ENCODE measurements around the gene DCHS1. TPM values are rescaled to one million over a fixed set of nuclear protein-coding genes. Genes with fewer than 3 reads are reported as not detected.
"Not testable (repeated sequence)": the region's sequence is repeated elsewhere in the genome, so short reads cannot be mapped to it uniquely, and the experiment has no call there.

Gene DCHS1
- polyA plus RNA-seq, 2 of the 4 experiments (the other 2 are of a cell fraction): 0.06 TPM

GRCh38 chr11:6687876-6688275, 32.3 kb upstream of the DCHS1 start:
- no peaks in the 10 kb centered on the region for H3K9me3 ChIP-seq
- 0 out of 3 replicates have a peak, but pooled peaks cover 3% of the 10 kb centered on the region for H3K4me1 ChIP-seq
- H3K4me2 ChIP-seq: no peak overlapping the region
- POLR2A ChIA-PET: interaction anchor here (0.6 kb wide), 1 partner anchor 197 kb away, joined by 3 read pairs; no protein-coding TSS in a partner anchor
- H3K27ac ChIP-seq: no peak overlapping the region
- DNase-seq (ENCODE audit: low read depth in 1 of 2, low spot score in 1 of 2) (no peak), ATAC-seq (no peak), FAIRE-seq (no peak)
- no peak for TF ChIP-seq MAFK (IDR thresholded peaks at IDR 0.05; ENCODE audit: partially characterized antibody)
- no peak for TF ChIP-seq RNF2 (IDR thresholded peaks at IDR 0.05; ENCODE audit: borderline replicate concordance, low read depth)
- TF ChIP-seq NPAS2 (CRISPR knock-in tag; IDR thresholded peaks at IDR 0.05; ENCODE audit: borderline replicate concordance): no peak
- no peak for TF ChIP-seq HDAC2 (IDR thresholded peaks at IDR 0.05)
- TF ChIP-seq EHMT2 (IDR thresholded peaks at IDR 0.05; ENCODE audit: low read depth): no peak
- no peak for TF ChIP-seq CTCF (IDR thresholded peaks at IDR 0.05)
- TF ChIP-seq HMGXB4 (CRISPR knock-in tag; IDR thresholded peaks at IDR 0.05; ENCODE audit: borderline replicate concordance): no peak
- CTCF ChIA-PET: interaction anchor here (0.7 to 1.4 kb wide), 4 partner anchors 18 to 309 kb away, joined by 3 read pairs; no protein-coding TSS in a partner anchor
- 19% methylated on average over 4 of the region's 4 CpGs for WGBS (ENCODE audit: missing lambda C conversion rate)
- no peak overlapping the region for H3K4me3 ChIP-seq

- TF ChIP-seq SMC3 (IDR thresholded peaks at IDR 0.05): no peak
- TF ChIP-seq BCL3 (IDR thresholded peaks at IDR 0.05): no peak
- no peak for TF ChIP-seq SREBF2 (IDR thresholded peaks at IDR 0.05)
- no peak for TF ChIP-seq MAX (IDR thresholded peaks at IDR 0.05)
- TF ChIP-seq CBX8 (IDR thresholded peaks at IDR 0.05): no peak
- TF ChIP-seq JUNB (IDR thresholded peaks at IDR 0.05): no peak
- TF ChIP-seq ATOH8 (CRISPR knock-in tag; IDR thresholded peaks at IDR 0.05; ENCODE audit: low read depth): no peak
- no peak for TF ChIP-seq MAFK (IDR thresholded peaks at IDR 0.05; ENCODE audit: partially characterized antibody)
- no peak for TF ChIP-seq FOSL2 (IDR thresholded peaks at IDR 0.05)
- no peak for TF ChIP-seq FOSL2 (CRISPR knock-in tag; IDR thresholded peaks at IDR 0.05)
- no peak for TF ChIP-seq ESRRA (IDR thresholded peaks at IDR 0.05; ENCODE audit: borderline replicate concordance, low read length)
- TF ChIP-seq HES2 (IDR thresholded peaks at IDR 0.05): no peak
- no peak for TF ChIP-seq KDM5A (IDR thresholded peaks at IDR 0.05)
- no peak for TF ChIP-seq CTCF (IDR thresholded peaks at IDR 0.05)
- no peak for TF ChIP-seq POLR2A (IDR thresholded peaks at IDR 0.05; ENCODE audit: low read length)
- no peak for TF ChIP-seq FOSB (CRISPR knock-in tag; IDR thresholded peaks at IDR 0.05)
- TF ChIP-seq KDM1A (IDR thresholded peaks at IDR 0.05; ENCODE audit: low read depth): no peak
- TF ChIP-seq CHD2 (IDR thresholded peaks at IDR 0.05; ENCODE audit: low read length, partially characterized antibody): no peak
- no peak for TF ChIP-seq MYC (IDR thresholded peaks at IDR 0.05; ENCODE audit: borderline replicate concordance, low read length)
- no peak for TF ChIP-seq ZSCAN20 (CRISPR knock-in tag; IDR thresholded peaks at IDR 0.05)
- no peak for TF ChIP-seq EHMT2 (IDR thresholded peaks at IDR 0.05; ENCODE audit: low read depth)
- CTCF ChIA-PET: interaction anchor here (0.6 to 1.6 kb wide), 5 partner anchors 20 to 345 kb away, joined by 3 to 4 read pairs (median 4); partner anchors contain the start of gene DCHS1
- Histone ChIP-seq H3K4me2 (no peak overlapping the region), H3K4me1 (peaks cover 11% of the 10 kb centered on the region; the same call in 2 of the 3 replicates), H3K27ac (no peak overlapping the region), H3K9me3 (no peaks in the 10 kb centered on the region), H3K4me3 (no peak overlapping the region)
- POLR2A ChIA-PET: no interaction called here
- no peak for FAIRE-seq
- no peak for DNase-seq (ENCODE audit: low read depth in 1 of 2, low spot score in 1 of 2)
- ATAC-seq: no peak
Measured at GRCh38 chr11:6686006-6686405, 30.4 kb upstream of the DCHS1 start.

- CTCF ChIA-PET: interaction anchor here (0.7 to 2.9 kb wide), 23 partner anchors 11 to 306 kb away, joined by 3 to 35 read pairs (median 7); partner anchors contain the start of genes ARFIP2, ILK, RRP8 and TAF10
- WGBS (ENCODE audit: missing lambda C conversion rate): 81% methylated on average over 14 of the region's 14 CpGs
- DNase-seq (ENCODE audit: low read depth in 1 of 2, low spot score in 1 of 2); ATAC-seq; FAIRE-seq; H3K9me3 ChIP-seq: not testable (repeated sequence)
- Histone ChIP-seq H3K4me2 (peak overlapping the region; percentile 66), H3K27ac (peak overlapping the region; percentile 81 to 83; a peak in 5 of 6 replicates), H3K4me1 (peaks cover 11% of the 10 kb centered on the region; the same call in 2 of the 3 replicates), H3K4me3 (peak overlapping the region; percentile 47)
- POLR2A ChIA-PET: interaction anchor here (1.2 to 1.5 kb wide), 2 partner anchors 80 to 296 kb away, joined by 5 to 13 read pairs; partner anchors contain the start of genes ILK and RRP8
Measured at GRCh38 chr11:6684068-6684467, 28.5 kb upstream of the DCHS1 start.

Data from A549 (cell line).